ENCODE results near the gene ACOT13.

The ACOT13 gene

GRCh38 chr6:24666641-24667377 is at the start of gene ACOT13, which contains the start of gene TDP2 (continued):
- no peak for TF ChIP-seq ZNF404 (tag by site-specific recombination; IDR thresholded peaks at IDR 0.05)
- peak; percentile 8; the same call in 1 of the 2 replicates for TF ChIP-seq ZIC2 (tag by site-specific recombination; IDR thresholded peaks at IDR 0.05)
- peak; percentile 92 for TF ChIP-seq ZNF610 (tag by site-specific recombination; IDR thresholded peaks at IDR 0.05; ENCODE audit: borderline replicate concordance)
- peak; percentile 80 for TF ChIP-seq GLIS1 (tag by site-specific recombination; IDR thresholded peaks at IDR 0.05)
- TF ChIP-seq ZNF248 (tag by site-specific recombination; IDR thresholded peaks at IDR 0.05), result no peak
- TF ChIP-seq ZBTB1 (tag by site-specific recombination; IDR thresholded peaks at IDR 0.05), result no peak
- TF ChIP-seq OSR2 (tag by site-specific recombination; IDR thresholded peaks at IDR 0.05), result no peak
- no peak for TF ChIP-seq ZNF214 (tag by site-specific recombination; IDR thresholded peaks at IDR 0.05; ENCODE audit: borderline replicate concordance)
- TF ChIP-seq YY2 (tag by site-specific recombination; IDR thresholded peaks at IDR 0.05), result peak; percentile 59; the same call in 1 of the 2 replicates
- peak; percentile 67 for TF ChIP-seq REST (tag by site-specific recombination; IDR thresholded peaks at IDR 0.05)
- TF ChIP-seq EGR2 (tag by site-specific recombination; IDR thresholded peaks at IDR 0.05; ENCODE audit: low read depth), result peak; percentile 95
- peak; percentile 87 for TF ChIP-seq KLF8 (tag by site-specific recombination; IDR thresholded peaks at IDR 0.05)
- peak; percentile 80 for TF ChIP-seq ZBTB48 (tag by site-specific recombination; IDR thresholded peaks at IDR 0.05)
- TF ChIP-seq ZFHX2 (tag by site-specific recombination; conservative IDR thresholded peaks at IDR 0.05), result peak; percentile 90
- peak; percentile 57; the same call in 1 of the 2 replicates for TF ChIP-seq HOXC10 (CRISPR knock-in tag; IDR thresholded peaks at IDR 0.05)
- TF ChIP-seq ZNF394 (tag by site-specific recombination; IDR thresholded peaks at IDR 0.05; ENCODE audit: borderline replicate concordance), result peak; percentile 75; the same call in 1 of the 2 replicates
- TF ChIP-seq ZNF623 (tag by site-specific recombination; IDR thresholded peaks at IDR 0.05), result no peak
- 0 out of 2 replicates have a peak, but pooled peaks have one; percentile 29 for TF ChIP-seq FEZF1 (tag by site-specific recombination; IDR thresholded peaks at IDR 0.05)
- TF ChIP-seq ZNF777 (tag by site-specific recombination; IDR thresholded peaks at IDR 0.05; ENCODE audit: borderline replicate concordance), result no peak
- peak; percentile 79; the same call in 1 of the 2 replicates for TF ChIP-seq ZNF391 (tag by site-specific recombination; IDR thresholded peaks at IDR 0.05; ENCODE audit: borderline replicate concordance, low read depth)
- TF ChIP-seq ZFP37 (tag by site-specific recombination; IDR thresholded peaks at IDR 0.05), result peak; percentile 57; the same call in 1 of the 2 replicates
- no peak for TF ChIP-seq ZNF645 (tag by site-specific recombination; IDR thresholded peaks at IDR 0.05)
- peak; percentile 66; the same call in 1 of the 2 replicates for TF ChIP-seq REPIN1 (tag by site-specific recombination; IDR thresholded peaks at IDR 0.05; ENCODE audit: low read depth)
- peak; percentile 99 for TF ChIP-seq ZBTB11 (tag by site-specific recombination; conservative IDR thresholded peaks at IDR 0.05; ENCODE audit: low read depth)
- peak; percentile 46; the same call in 1 of the 2 replicates for TF ChIP-seq ZNF324 (tag by site-specific recombination; IDR thresholded peaks at IDR 0.05)
- TF ChIP-seq ZBTB17 (tag by site-specific recombination; IDR thresholded peaks at IDR 0.05), result peak; percentile 93
- TF ChIP-seq ZNF221 (tag by site-specific recombination; IDR thresholded peaks at IDR 0.05; ENCODE audit: borderline replicate concordance), result no peak
- 0 out of 2 replicates have a peak, but pooled peaks have one; percentile 80 for TF ChIP-seq ZNF660 (tag by site-specific recombination; IDR thresholded peaks at IDR 0.05)
- TF ChIP-seq ZSCAN4 (tag by site-specific recombination; IDR thresholded peaks at IDR 0.05), result peak; percentile 40; the same call in 1 of the 2 replicates
- TF ChIP-seq KLF16 (tag by site-specific recombination; IDR thresholded peaks at IDR 0.05), result no peak; the same call in 1 of the 2 replicates
- peak; percentile 74 for TF ChIP-seq ZNF600 (tag by site-specific recombination; IDR thresholded peaks at IDR 0.05)

Data from HEK293 (cell line).